ENCODE data around the gene TUT4.

TUT4 gene

DNA sequence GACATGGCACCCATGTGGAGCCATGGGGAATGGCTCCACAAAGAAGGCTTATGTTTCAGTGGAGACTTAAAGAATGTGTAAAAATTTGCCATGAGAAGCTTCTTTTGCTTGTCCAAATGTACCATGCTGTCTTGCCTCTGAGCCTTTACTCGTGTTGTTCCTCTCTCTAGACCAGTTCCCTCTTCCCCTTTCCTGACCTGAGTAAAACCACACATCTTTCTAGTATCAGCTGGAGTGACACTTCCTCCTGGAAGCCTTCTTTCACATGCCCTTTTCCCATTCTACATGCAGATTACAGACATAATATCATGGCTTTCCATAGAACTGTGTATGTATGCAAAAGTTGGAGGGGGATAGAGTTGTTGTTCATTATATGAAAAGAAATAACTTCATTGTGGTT is 35.6 kb upstream of the TUT4 start:
- H3K9me3 ChIP-seq (ENCODE audit: insufficient read depth, low read length) = no peaks in the 10 kb centered on the region
- peaks cover 39% of the 10 kb centered on the region for H3K4me1 ChIP-seq (ENCODE audit: low read length)
- TF ChIP-seq CTCF (IDR thresholded peaks at IDR 0.05; ENCODE audit: low read depth, low read length) (no peak), EZH2phosphoT487 (IDR thresholded peaks at IDR 0.05; ENCODE audit: low read depth) (no peak)
- no peaks in the 10 kb centered on the region for H4K20me1 ChIP-seq (ENCODE audit: insufficient read depth, low read length)
- no peak overlapping the region for H3K4me3 ChIP-seq (ENCODE audit: low read length)
- no peak overlapping the region for H3K27ac ChIP-seq (ENCODE audit: low read length)
- H3K4me2 ChIP-seq (ENCODE audit: low read length) = peak overlapping the region; percentile 49
- H3K79me2 ChIP-seq (ENCODE audit: low read length) = no peaks in the 10 kb centered on the region
- no peaks in the 10 kb centered on the region for H3K36me3 ChIP-seq (replicated peaks; ENCODE audit: low read depth, low read length)
- H2AFZ ChIP-seq (ENCODE audit: low read depth, low read length) = no peak overlapping the region
- no peak overlapping the region; the same call in 1 of the 2 replicates for H3K9ac ChIP-seq (ENCODE audit: low read length)
- no peaks in the 10 kb centered on the region for H3K27me3 ChIP-seq (ENCODE audit: low read depth, low read length)

- H3K79me2 ChIP-seq (ENCODE audit: low read length) = no peaks in the 10 kb centered on the region
- no peak overlapping the region for H3K9ac ChIP-seq (ENCODE audit: low read length)
- no peak overlapping the region for H2AFZ ChIP-seq (ENCODE audit: low read depth, low read length)
- no peak overlapping the region for H3K4me3 ChIP-seq (ENCODE audit: low read length)
- H3K9me3 ChIP-seq (ENCODE audit: insufficient read depth, low read length) = no peaks in the 10 kb centered on the region
- peak overlapping the region; percentile 49; the same call in 1 of the 2 replicates for H3K4me2 ChIP-seq (ENCODE audit: low read length)
- no peaks in the 10 kb centered on the region for H3K27me3 ChIP-seq (ENCODE audit: low read depth, low read length)
- H3K4me1 ChIP-seq (ENCODE audit: low read length) = peaks cover 34% of the 10 kb centered on the region
- H3K36me3 ChIP-seq (replicated peaks; ENCODE audit: low read depth, low read length) = no peaks in the 10 kb centered on the region
- H4K20me1 ChIP-seq (ENCODE audit: insufficient read depth, low read length) = no peaks in the 10 kb centered on the region
- H3K27ac ChIP-seq (ENCODE audit: low read length) = no peak overlapping the region
- TF ChIP-seq CTCF (IDR thresholded peaks at IDR 0.05; ENCODE audit: low read depth, low read length) (no peak), EZH2phosphoT487 (IDR thresholded peaks at IDR 0.05; ENCODE audit: low read depth) (no peak)
Measured at GRCh38 chr1:52588027-52588426, 35.1 kb upstream of the TUT4 start.

DNA sequence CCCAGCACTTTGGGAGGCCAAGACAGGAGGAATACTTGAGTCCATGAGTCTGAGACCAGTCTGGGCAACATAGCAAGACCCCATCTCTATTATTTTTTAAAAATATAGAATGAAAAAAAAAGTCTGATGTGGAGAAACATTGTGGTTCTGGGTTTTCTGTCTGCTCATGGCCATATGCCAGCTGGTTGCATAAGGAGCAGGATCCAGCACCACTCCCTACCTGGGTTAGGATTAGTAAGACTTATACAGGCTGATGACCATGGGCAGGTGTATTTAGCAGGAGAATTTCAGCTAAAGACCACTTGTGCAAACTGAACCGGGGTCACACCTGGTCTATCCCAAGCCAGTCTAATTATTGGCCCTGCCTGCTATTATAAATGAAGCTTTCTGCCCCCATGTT is 32.6 kb upstream of the TUT4 start:
- H3K27me3 ChIP-seq (ENCODE audit: low read depth, low read length) = no peaks in the 10 kb centered on the region
- no peak overlapping the region for H3K27ac ChIP-seq (ENCODE audit: low read length)
- peaks cover 21% of the 10 kb centered on the region for H3K4me1 ChIP-seq (ENCODE audit: low read length)
- no peak overlapping the region for H3K9ac ChIP-seq (ENCODE audit: low read length)
- H2AFZ ChIP-seq (ENCODE audit: low read depth, low read length) = no peak overlapping the region
- H3K4me2 ChIP-seq (ENCODE audit: low read length) = no peak overlapping the region
- H3K79me2 ChIP-seq (ENCODE audit: low read length) = no peaks in the 10 kb centered on the region
- TF ChIP-seq CTCF (IDR thresholded peaks at IDR 0.05; ENCODE audit: low read depth, low read length) = no peak
- TF ChIP-seq EZH2phosphoT487 (IDR thresholded peaks at IDR 0.05; ENCODE audit: low read depth) = no peak
- H3K9me3 ChIP-seq (ENCODE audit: insufficient read depth, low read length) = no peaks in the 10 kb centered on the region
- no peaks in the 10 kb centered on the region for H4K20me1 ChIP-seq (ENCODE audit: insufficient read depth, low read length)
- H3K4me3 ChIP-seq (ENCODE audit: low read length) = no peak overlapping the region
- no peaks in the 10 kb centered on the region for H3K36me3 ChIP-seq (replicated peaks; ENCODE audit: low read depth, low read length)

GRCh38 chr1:52582116-52582696 is 29.3 kb upstream of the TUT4 start:
- H3K9me3 ChIP-seq (ENCODE audit: insufficient read depth, low read length) = no peaks in the 10 kb centered on the region
- no peaks in the 10 kb centered on the region for H4K20me1 ChIP-seq (ENCODE audit: insufficient read depth, low read length)
- H3K27ac ChIP-seq (ENCODE audit: low read length) = no peak overlapping the region
- H3K4me3 ChIP-seq (ENCODE audit: low read length) = no peak overlapping the region
- no peaks in the 10 kb centered on the region for H3K36me3 ChIP-seq (replicated peaks; ENCODE audit: low read depth, low read length)
- H3K4me2 ChIP-seq (ENCODE audit: low read length) = no peak overlapping the region
- no peaks in the 10 kb centered on the region for H3K27me3 ChIP-seq (ENCODE audit: low read depth, low read length)
- H3K4me1 ChIP-seq (ENCODE audit: low read length) = no peaks in the 10 kb centered on the region
- no peak overlapping the region for H2AFZ ChIP-seq (ENCODE audit: low read depth, low read length)
- no peaks in the 10 kb centered on the region for H3K79me2 ChIP-seq (ENCODE audit: low read length)
- H3K9ac ChIP-seq (ENCODE audit: low read length) = no peak overlapping the region
- TF ChIP-seq CTCF (IDR thresholded peaks at IDR 0.05; ENCODE audit: low read depth, low read length) = no peak
- no peak for TF ChIP-seq EZH2phosphoT487 (IDR thresholded peaks at IDR 0.05; ENCODE audit: low read depth)

Measured in OCI-LY3 (cell line).